ENCODE measurements around the gene CALHM1.

The CALHM1 gene

DNA sequence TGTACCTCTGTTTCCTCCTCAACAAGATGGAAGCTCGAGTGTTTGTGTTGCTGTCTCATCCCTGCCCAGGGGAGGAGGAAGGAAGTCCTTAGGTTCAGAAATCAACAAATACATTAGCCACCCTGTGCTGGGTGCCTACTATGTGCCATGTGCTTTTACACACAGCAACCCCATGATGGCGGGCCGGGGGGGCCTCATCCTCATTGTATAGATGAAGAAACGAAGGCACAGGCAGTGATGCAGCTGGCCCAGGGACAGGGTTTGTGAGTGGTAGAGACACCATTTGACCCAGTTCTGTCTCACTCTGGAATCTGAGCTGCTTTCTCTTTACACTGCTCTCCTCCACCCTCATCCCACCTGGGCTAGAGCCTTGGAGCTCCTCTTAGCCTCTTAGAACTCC lies 4.7 kb downstream of the CALHM1 start:
- no peaks in the 10 kb centered on the region for H4K20me1 ChIP-seq (ENCODE audit: insufficient read depth, low read length)
- H3K27ac ChIP-seq (ENCODE audit: low read length), result no peak overlapping the region
- H3K36me3 ChIP-seq (replicated peaks; ENCODE audit: low read depth, low read length), result no peaks in the 10 kb centered on the region
- H2AFZ ChIP-seq (ENCODE audit: low read depth, low read length), result no peak overlapping the region
- H3K79me2 ChIP-seq (ENCODE audit: low read length), result no peaks in the 10 kb centered on the region
- peaks cover 4% of the 10 kb centered on the region; the same call in 1 of the 2 replicates for H3K4me1 ChIP-seq (ENCODE audit: low read length)
- no peaks in the 10 kb centered on the region for H3K9me3 ChIP-seq (ENCODE audit: insufficient read depth, low read length)
- H3K9ac ChIP-seq (ENCODE audit: low read length), result no peak overlapping the region
- no peak overlapping the region for H3K4me3 ChIP-seq (ENCODE audit: low read length)
- no peak overlapping the region for H3K4me2 ChIP-seq (ENCODE audit: low read length)
- TF ChIP-seq EZH2phosphoT487 (IDR thresholded peaks at IDR 0.05; ENCODE audit: low read depth), result no peak
- TF ChIP-seq, protein P1, sequence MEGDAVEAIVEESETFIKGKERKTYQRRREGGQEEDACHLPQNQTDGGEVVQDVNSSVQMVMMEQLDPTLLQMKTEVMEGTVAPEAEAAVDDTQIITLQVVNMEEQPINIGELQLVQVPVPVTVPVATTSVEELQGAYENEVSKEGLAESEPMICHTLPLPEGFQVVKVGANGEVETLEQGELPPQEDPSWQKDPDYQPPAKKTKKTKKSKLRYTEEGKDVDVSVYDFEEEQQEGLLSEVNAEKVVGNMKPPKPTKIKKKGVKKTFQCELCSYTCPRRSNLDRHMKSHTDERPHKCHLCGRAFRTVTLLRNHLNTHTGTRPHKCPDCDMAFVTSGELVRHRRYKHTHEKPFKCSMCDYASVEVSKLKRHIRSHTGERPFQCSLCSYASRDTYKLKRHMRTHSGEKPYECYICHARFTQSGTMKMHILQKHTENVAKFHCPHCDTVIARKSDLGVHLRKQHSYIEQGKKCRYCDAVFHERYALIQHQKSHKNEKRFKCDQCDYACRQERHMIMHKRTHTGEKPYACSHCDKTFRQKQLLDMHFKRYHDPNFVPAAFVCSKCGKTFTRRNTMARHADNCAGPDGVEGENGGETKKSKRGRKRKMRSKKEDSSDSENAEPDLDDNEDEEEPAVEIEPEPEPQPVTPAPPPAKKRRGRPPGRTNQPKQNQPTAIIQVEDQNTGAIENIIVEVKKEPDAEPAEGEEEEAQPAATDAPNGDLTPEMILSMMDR (IDR thresholded peaks at IDR 0.05; ENCODE audit: low read depth, low read length), result no peak
- no peaks in the 10 kb centered on the region for H3K27me3 ChIP-seq (ENCODE audit: low read depth, low read length)

GRCh38 chr10:103452506-103453230 lies 6.0 kb downstream of the CALHM1 start:
- Histone ChIP-seq H3K27me3 (ENCODE audit: low read depth, low read length) (no peaks in the 10 kb centered on the region), H2AFZ (ENCODE audit: low read depth, low read length) (0 out of 2 replicates have a peak overlapping the region, but pooled peaks have one; percentile 70), H3K79me2 (ENCODE audit: low read length) (no peaks in the 10 kb centered on the region), H3K4me3 (ENCODE audit: low read length) (peak overlapping the region; percentile 71), H3K4me1 (ENCODE audit: low read length) (peaks cover 4% of the 10 kb centered on the region; the same call in 1 of the 2 replicates), H3K9me3 (ENCODE audit: insufficient read depth, low read length) (no peaks in the 10 kb centered on the region), H3K9ac (ENCODE audit: low read length) (peak overlapping the region; percentile 35; the same call in 1 of the 2 replicates), H3K27ac (ENCODE audit: low read length) (no peak overlapping the region), H3K36me3 (replicated peaks; ENCODE audit: low read depth, low read length) (no peaks in the 10 kb centered on the region), H4K20me1 (ENCODE audit: insufficient read depth, low read length) (no peaks in the 10 kb centered on the region), H3K4me2 (ENCODE audit: low read length) (peak overlapping the region; percentile 75)
- TF ChIP-seq, protein P1 (IDR thresholded peaks at IDR 0.05; ENCODE audit: low read depth, low read length), result no peak
- TF ChIP-seq EZH2phosphoT487 (IDR thresholded peaks at IDR 0.05; ENCODE audit: low read depth), result no peak

- Histone ChIP-seq H3K27me3 (ENCODE audit: low read depth, low read length) (no peaks in the 10 kb centered on the region), H3K27ac (ENCODE audit: low read length) (no peak within 1 kb of the TSS), H3K9ac (ENCODE audit: low read length) (peak within 1 kb of the TSS; percentile 35; the same call in 1 of the 2 replicates), H3K36me3 (replicated peaks; ENCODE audit: low read depth, low read length) (peaks cover 5% of the 10 kb centered on the region), H4K20me1 (ENCODE audit: insufficient read depth, low read length) (no peaks in the 10 kb centered on the region), H3K4me1 (ENCODE audit: low read length) (peaks cover 4% of the 10 kb centered on the region; the same call in 1 of the 2 replicates), H3K4me2 (ENCODE audit: low read length) (peak within 1 kb of the TSS; percentile 75), H2AFZ (ENCODE audit: low read depth, low read length) (peak within 1 kb of the TSS; percentile 70), H3K79me2 (ENCODE audit: low read length) (no peaks in the 10 kb centered on the region), H3K9me3 (ENCODE audit: insufficient read depth, low read length) (no peaks in the 10 kb centered on the region), H3K4me3 (ENCODE audit: low read length) (peak within 1 kb of the TSS; percentile 71)
- no peak for TF ChIP-seq EZH2phosphoT487 (IDR thresholded peaks at IDR 0.05; ENCODE audit: low read depth)
- TF ChIP-seq, protein P1 (IDR thresholded peaks at IDR 0.05; ENCODE audit: low read depth, low read length), result no peak
These were observed 6.7 kb downstream of the CALHM1 start, which contains the start of gene CALHM2 for GRCh38 chr10:103451831-103452505. Gene CALHM2 (minus strand): TSS chr10:103452370. CDS start chr10:103449941, 2,429 bp downstream.

Measured in OCI-LY3 (cell line).